ENCODE data around the gene CCDC61. TPM values are rescaled to one million over a fixed set of nuclear protein-coding genes. Genes with fewer than 3 reads are reported as not detected.

Gene CCDC61
- total RNA-seq, 1 donor from 2014 or later: 15.4 TPM

DNA sequence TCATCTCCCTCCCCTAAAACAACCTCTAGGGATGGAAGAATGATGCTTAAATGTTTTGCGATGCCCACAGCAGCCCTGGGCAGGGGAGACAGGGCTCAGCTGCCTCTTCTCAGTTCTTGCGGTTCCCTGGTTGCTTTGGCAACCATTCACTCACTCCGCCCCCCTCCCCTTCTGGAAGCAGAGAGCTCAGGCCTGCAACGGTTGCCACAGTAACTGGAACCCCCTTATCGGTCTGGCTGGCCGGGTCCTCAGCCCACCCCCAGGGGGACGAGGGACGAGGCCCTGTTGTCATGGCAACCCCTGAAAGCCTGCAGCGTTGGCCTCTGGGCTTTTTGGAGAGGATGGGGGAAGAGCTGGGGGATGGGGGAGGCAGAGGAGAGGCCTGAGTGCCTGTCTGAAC, 41.1 kb upstream of the CCDC61 start:
- no peak overlapping the region for H3K4me3 ChIP-seq
- peaks cover 17% of the 10 kb centered on the region for H3K27me3 ChIP-seq
- intact Hi-C loops (cut with DNase I): no loop called here
- no peaks in the 10 kb centered on the region for H3K9me3 ChIP-seq
- DNase-seq (no peak), ATAC-seq (no peak)
- TF ChIP-seq, protein P1, sequence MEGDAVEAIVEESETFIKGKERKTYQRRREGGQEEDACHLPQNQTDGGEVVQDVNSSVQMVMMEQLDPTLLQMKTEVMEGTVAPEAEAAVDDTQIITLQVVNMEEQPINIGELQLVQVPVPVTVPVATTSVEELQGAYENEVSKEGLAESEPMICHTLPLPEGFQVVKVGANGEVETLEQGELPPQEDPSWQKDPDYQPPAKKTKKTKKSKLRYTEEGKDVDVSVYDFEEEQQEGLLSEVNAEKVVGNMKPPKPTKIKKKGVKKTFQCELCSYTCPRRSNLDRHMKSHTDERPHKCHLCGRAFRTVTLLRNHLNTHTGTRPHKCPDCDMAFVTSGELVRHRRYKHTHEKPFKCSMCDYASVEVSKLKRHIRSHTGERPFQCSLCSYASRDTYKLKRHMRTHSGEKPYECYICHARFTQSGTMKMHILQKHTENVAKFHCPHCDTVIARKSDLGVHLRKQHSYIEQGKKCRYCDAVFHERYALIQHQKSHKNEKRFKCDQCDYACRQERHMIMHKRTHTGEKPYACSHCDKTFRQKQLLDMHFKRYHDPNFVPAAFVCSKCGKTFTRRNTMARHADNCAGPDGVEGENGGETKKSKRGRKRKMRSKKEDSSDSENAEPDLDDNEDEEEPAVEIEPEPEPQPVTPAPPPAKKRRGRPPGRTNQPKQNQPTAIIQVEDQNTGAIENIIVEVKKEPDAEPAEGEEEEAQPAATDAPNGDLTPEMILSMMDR (IDR thresholded peaks at IDR 0.05): no peak
- no peaks in the 10 kb centered on the region for H3K36me3 ChIP-seq
- H3K27ac ChIP-seq: peak overlapping the region; percentile 36
- peaks cover 9% of the 10 kb centered on the region for H3K4me1 ChIP-seq

DNA sequence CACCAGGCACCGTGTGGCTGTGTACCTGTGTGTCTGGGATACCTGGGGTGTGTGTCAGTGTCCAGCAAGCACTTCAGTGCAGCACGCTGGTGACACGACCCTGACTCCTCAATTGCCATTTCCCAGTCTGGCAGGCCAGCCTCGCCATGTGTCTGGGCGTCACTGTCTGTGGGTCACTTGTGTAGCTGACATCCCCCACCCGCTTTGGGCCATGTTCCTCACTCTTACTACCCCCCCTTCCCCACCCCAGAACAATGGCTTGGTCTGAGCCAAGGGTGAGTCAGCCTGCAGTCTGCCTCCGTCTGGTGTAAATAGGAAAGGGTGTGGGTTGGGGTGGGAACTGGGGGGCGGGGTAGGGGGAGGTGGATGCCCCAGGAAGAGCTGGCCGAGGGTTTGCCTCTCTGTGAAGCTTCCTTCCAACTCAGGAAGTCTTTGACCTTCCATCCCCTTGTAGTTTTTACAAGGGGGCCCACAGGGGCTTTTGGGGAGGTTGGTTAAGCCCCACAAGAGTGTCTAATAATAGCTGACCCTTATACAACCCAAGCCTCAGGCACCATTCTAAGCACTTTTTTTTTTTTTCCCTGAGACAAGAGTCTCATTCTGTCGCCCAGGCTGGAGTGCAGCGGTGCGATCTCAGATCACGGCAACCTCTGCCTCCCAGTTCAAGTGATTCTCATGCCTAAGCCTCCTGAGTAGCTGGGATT, 39.2 kb upstream of the CCDC61 start:
- TF ChIP-seq, protein P1 (IDR thresholded peaks at IDR 0.05): no peak
- Histone ChIP-seq H3K4me1 (peaks cover 9% of the 10 kb centered on the region), H3K4me3 (no peak overlapping the region), H3K27me3 (peaks cover 20% of the 10 kb centered on the region), H3K9me3 (no peaks in the 10 kb centered on the region), H3K27ac (peak overlapping the region; percentile 60), H3K36me3 (no peaks in the 10 kb centered on the region)
- ATAC-seq: peak; percentile 67
- intact Hi-C loops (cut with DNase I): no loop called here
- DNase-seq: no peak

DNA sequence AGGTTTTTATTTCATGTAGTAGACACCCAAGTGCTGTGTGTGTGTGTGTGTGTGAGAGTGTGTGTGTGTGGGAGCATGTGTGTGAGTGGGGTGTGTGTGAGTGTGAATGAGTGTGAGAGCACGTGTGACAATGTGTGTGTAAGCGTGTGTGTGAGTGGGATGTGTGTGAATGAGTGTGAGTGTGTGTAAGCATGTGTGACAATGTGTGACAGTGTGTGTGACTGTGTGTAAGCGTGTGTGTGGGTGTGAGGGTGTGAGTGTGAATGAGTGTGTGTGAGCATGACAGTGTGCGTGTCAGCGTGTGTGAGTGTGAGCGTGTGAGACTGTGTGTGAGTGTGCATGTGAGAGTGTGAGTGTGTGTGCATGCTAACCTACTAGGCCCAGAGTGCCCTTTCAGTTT, 36.9 kb upstream of the CCDC61 start:
- DNase-seq (no peak), ATAC-seq (no peak)
- no peak overlapping the region for H3K4me3 ChIP-seq
- H3K9me3 ChIP-seq: no peaks in the 10 kb centered on the region
- TF ChIP-seq, protein P1 (IDR thresholded peaks at IDR 0.05): no peak
- intact Hi-C loops (cut with DNase I): no loop called here
- H3K27ac ChIP-seq: peak overlapping the region; percentile 30
- peaks cover 20% of the 10 kb centered on the region for H3K27me3 ChIP-seq
- no peaks in the 10 kb centered on the region for H3K36me3 ChIP-seq
- peaks cover 9% of the 10 kb centered on the region for H3K4me1 ChIP-seq

DNA sequence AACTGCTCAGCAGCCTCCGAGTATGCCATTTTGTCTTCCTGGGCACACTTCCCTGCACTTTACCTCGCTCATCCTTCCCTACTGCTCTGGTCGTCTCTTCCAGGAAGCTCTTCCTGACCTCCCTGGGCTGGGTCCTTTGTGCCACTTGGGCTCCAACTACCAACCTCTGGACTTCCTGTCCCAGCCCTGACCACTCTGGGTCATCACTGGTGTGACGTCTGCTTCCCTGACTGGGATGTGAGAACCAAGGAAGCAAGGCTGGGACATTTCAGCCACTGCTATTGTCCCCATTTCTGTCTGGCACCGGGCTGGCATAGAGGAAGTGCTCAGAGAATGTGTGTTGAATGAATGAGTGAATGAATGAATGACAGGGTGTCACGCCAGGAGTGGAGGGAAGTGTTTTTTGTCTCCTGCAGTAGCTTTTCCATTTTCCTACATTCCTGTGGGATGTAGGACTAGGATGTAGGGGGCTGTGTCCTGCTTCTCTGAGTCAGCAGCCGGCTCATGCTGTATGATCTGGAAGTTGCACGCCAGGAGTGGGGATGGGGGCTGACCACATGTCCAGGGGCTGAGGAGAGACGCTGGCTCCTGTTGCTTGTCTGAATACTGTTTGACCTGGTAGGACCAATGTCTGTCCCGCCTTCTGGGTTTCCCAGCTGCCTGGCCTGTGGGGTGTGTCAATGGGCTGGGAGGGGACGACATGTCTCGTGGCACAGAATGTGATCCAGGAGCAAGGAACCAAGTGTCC, 36.3 kb upstream of the CCDC61 start:
- peak overlapping the region; percentile 19 for H3K27ac ChIP-seq

DNA sequence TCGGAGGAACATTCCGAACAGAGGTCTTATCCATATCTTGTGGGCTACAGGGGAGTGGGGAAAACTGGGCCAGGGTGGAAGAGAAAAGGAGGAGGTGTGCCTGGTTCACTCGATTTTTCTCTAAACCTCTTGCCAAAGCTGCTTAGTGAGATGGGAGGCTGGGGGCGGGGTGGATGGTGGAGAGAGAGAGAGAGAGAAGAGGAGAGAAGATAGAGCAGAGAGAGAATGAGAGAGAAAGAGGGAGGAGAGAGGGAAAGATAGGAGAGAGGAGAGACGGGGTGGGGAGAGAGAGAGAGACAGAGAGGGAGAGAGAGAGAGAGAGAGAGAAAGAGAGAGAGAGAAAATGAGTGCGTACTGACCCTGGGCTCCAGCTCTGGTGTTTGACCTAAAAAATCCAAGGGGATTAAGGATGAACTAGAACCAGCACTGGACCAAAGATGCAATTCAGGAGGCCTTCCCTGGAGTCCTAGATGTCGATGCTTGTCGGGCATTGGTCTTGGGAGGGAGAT, 35.7 kb upstream of the CCDC61 start:
- Histone ChIP-seq H3K4me1 (peaks cover 9% of the 10 kb centered on the region), H3K36me3 (no peaks in the 10 kb centered on the region), H3K9me3 (no peaks in the 10 kb centered on the region), H3K4me3 (no peak overlapping the region), H3K27ac (peak overlapping the region; percentile 19), H3K27me3 (peaks cover 13% of the 10 kb centered on the region)
- DNase-seq (no peak), ATAC-seq (no peak)
- intact Hi-C loops (cut with DNase I): no loop called here
- TF ChIP-seq, protein P1 (IDR thresholded peaks at IDR 0.05): no peak

More for the DNA sequence above, 36.3 kb upstream of the CCDC61 start:
- peaks cover 9% of the 10 kb centered on the region for H3K4me1 ChIP-seq
- TF ChIP-seq, protein P1 (IDR thresholded peaks at IDR 0.05): no peak
- H3K4me3 ChIP-seq: no peak overlapping the region
- no peaks in the 10 kb centered on the region for H3K36me3 ChIP-seq
- H3K9me3 ChIP-seq: no peaks in the 10 kb centered on the region
- intact Hi-C loops (cut with DNase I): no loop called here
- peaks cover 15% of the 10 kb centered on the region for H3K27me3 ChIP-seq
- no peak for DNase-seq
- ATAC-seq: peak; percentile 8
